ENCODE results near the gene MAP3K3.

DNA sequence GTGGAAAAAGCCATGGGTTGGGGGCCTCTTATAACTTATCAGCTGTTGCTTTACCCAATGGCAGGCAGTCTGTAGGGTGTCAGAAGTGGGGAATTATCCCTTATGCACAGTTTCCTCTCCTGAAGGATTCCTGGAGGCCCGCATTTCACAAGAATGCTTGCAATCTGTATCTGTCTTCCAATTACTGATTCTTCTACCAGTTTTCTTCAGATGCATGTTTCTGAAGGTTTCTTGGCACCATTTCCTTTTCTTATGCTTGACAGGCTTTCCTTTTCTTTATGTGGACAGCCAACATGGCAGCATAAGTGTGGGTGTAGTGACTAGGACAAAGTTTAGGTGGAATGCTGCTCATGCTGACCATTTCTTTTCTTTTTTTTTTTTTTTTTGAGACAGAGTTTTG, 36.1 kb downstream of the MAP3K3 start:
- TF ChIP-seq POLR2AphosphoS5 (IDR thresholded peaks at IDR 0.05; ENCODE audit: low read depth, low read length) (no peak), POLR2A (IDR thresholded peaks at IDR 0.05; ENCODE audit: low read depth, low read length) (no peak)
